ENCODE data around the gene AFF2.
A peak's percentile ranks its signal among the peaks of the same experiment; 100 is the strongest.

AFF2 gene

GRCh38 chrX:148534291-148534690 is 33.9 kb downstream of the AFF2 start:
- no peak for FAIRE-seq
- no peak for DNase-seq (ENCODE audit: extremely low spot score, insufficient read length, low read depth)

- DNase-seq (ENCODE audit: extremely low spot score, insufficient read length, low read depth) (no peak), FAIRE-seq (no peak)
Measured at GRCh38 chrX:148535639-148536038, 35.2 kb downstream of the AFF2 start.

- FAIRE-seq (no peak), DNase-seq (ENCODE audit: extremely low spot score, insufficient read length, low read depth) (no peak)
Measured at GRCh38 chrX:148536961-148537360, 36.5 kb downstream of the AFF2 start.

- DNase-seq (ENCODE audit: extremely low spot score, insufficient read length, low read depth) (no peak), FAIRE-seq (no peak)
Measured at GRCh38 chrX:148537556-148538182, 37.3 kb downstream of the AFF2 start.

- no peak for DNase-seq (ENCODE audit: extremely low spot score, insufficient read length, low read depth)
- no peak for FAIRE-seq
Measured at GRCh38 chrX:148538582-148538981, 38.2 kb downstream of the AFF2 start.

GRCh38 chrX:148540114-148540513 is 39.7 kb downstream of the AFF2 start:
- no peak for DNase-seq (ENCODE audit: extremely low spot score, insufficient read length, low read depth)
- no peak for FAIRE-seq

- FAIRE-seq: no peak
- no peak for DNase-seq (ENCODE audit: extremely low spot score, insufficient read length, low read depth)
Measured at GRCh38 chrX:148540671-148541583, 40.5 kb downstream of the AFF2 start.

- DNase-seq (ENCODE audit: extremely low spot score, insufficient read length, low read depth) (no peak), FAIRE-seq (peak; percentile 76)
Measured at GRCh38 chrX:148541584-148541940, 41.1 kb downstream of the AFF2 start.

- DNase-seq (ENCODE audit: extremely low spot score, insufficient read length, low read depth) (no peak), FAIRE-seq (peak; percentile 46)
Measured at GRCh38 chrX:148542481-148543255, 42.3 kb downstream of the AFF2 start.

- FAIRE-seq (peak; percentile 49), DNase-seq (ENCODE audit: extremely low spot score, insufficient read length, low read depth) (no peak)
Measured at GRCh38 chrX:148552775-148553174, 52.4 kb downstream of the AFF2 start.

GRCh38 chrX:148555101-148555500 is 54.7 kb downstream of the AFF2 start:
- no peak for DNase-seq (ENCODE audit: extremely low spot score, insufficient read length, low read depth)
- no peak for FAIRE-seq

- DNase-seq (ENCODE audit: extremely low spot score, insufficient read length, low read depth): no peak
- no peak for FAIRE-seq
Measured at GRCh38 chrX:148555571-148556243, 55.3 kb downstream of the AFF2 start.

GRCh38 chrX:148556498-148556897 is 56.1 kb downstream of the AFF2 start:
- no peak for DNase-seq (ENCODE audit: extremely low spot score, insufficient read length, low read depth)
- no peak for FAIRE-seq

- no peak for DNase-seq (ENCODE audit: extremely low spot score, insufficient read length, low read depth)
- no peak for FAIRE-seq
Measured at GRCh38 chrX:148562846-148563245, 62.4 kb downstream of the AFF2 start.

GRCh38 chrX:148567229-148567628 is 66.8 kb downstream of the AFF2 start:
- DNase-seq (ENCODE audit: extremely low spot score, insufficient read length, low read depth): no peak
- no peak for FAIRE-seq

GRCh38 chrX:148567779-148568178 is 67.4 kb downstream of the AFF2 start:
- FAIRE-seq: no peak

GRCh38 chrX:148568763-148569162 is 68.3 kb downstream of the AFF2 start:
- no peak for FAIRE-seq
- no peak for DNase-seq (ENCODE audit: extremely low spot score, insufficient read length, low read depth)

More at GRCh38 chrX:148567779-148568178, 67.4 kb downstream of the AFF2 start:
- no peak for DNase-seq (ENCODE audit: extremely low spot score, insufficient read length, low read depth)

GRCh38 chrX:148572337-148572736 is 71.9 kb downstream of the AFF2 start:
- FAIRE-seq (no peak), DNase-seq (ENCODE audit: extremely low spot score, insufficient read length, low read depth) (no peak)

GRCh38 chrX:148573119-148573518 is 72.7 kb downstream of the AFF2 start:
- DNase-seq (ENCODE audit: extremely low spot score, insufficient read length, low read depth) (no peak), FAIRE-seq (no peak)
